ENCODE measurements around the gene AP3B1.

DNA sequence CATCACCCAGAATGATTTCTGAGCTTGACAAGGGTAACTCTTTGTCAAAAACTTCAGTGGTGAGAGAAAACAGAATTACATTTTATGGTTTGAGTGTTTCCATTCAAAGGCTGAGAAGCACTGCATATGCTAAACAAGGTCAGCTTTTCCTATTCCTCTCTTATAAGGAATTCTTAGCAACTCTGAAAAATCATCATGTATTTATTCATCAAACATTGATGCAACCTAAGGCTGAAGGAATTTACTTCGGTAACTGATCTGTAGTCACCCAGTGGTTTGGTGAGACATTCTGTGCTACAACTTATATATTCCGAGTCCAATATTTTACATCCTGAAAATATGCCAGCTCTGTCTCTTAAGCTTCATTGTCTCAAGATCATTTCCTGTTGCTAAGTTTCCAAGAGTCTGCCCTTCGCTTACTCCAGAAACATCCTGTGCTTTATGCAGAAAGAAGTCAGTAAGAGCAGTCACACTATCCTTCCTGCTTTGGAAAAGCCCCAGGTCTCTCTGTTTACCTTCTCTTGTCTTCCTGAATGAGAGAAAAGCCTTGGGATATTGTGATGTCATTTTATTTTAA, 341.8 kb downstream of the AP3B1 start:
- TF ChIP-seq CREB1 (CRISPR knock-in tag; IDR thresholded peaks at IDR 0.05; ENCODE audit: low read depth), result no peak
- TF ChIP-seq, protein P1, sequence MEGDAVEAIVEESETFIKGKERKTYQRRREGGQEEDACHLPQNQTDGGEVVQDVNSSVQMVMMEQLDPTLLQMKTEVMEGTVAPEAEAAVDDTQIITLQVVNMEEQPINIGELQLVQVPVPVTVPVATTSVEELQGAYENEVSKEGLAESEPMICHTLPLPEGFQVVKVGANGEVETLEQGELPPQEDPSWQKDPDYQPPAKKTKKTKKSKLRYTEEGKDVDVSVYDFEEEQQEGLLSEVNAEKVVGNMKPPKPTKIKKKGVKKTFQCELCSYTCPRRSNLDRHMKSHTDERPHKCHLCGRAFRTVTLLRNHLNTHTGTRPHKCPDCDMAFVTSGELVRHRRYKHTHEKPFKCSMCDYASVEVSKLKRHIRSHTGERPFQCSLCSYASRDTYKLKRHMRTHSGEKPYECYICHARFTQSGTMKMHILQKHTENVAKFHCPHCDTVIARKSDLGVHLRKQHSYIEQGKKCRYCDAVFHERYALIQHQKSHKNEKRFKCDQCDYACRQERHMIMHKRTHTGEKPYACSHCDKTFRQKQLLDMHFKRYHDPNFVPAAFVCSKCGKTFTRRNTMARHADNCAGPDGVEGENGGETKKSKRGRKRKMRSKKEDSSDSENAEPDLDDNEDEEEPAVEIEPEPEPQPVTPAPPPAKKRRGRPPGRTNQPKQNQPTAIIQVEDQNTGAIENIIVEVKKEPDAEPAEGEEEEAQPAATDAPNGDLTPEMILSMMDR (conservative IDR thresholded peaks at IDR 0.05; ENCODE audit: low read depth in 2 of 2), result no peak

Data from GM23338 (cell line).